GM18507 (cell line): ENCODE results near the gene RBMS1.

Source experiments
- DNase-seq: peaks from one replicate; pipeline ENCODE4 v3.0.0; 2011; ENCODE audit warnings: low read depth; ENCODE audit not compliant: insufficient read length; ENCODE audit errors: extremely low spot score
- FAIRE-seq: peaks from 2 replicates; lab custom pipeline; 2011; peaks lifted over from hg19 to GRCh38; lab: Jason Lieb, UNC

Gene RBMS1

DNA sequence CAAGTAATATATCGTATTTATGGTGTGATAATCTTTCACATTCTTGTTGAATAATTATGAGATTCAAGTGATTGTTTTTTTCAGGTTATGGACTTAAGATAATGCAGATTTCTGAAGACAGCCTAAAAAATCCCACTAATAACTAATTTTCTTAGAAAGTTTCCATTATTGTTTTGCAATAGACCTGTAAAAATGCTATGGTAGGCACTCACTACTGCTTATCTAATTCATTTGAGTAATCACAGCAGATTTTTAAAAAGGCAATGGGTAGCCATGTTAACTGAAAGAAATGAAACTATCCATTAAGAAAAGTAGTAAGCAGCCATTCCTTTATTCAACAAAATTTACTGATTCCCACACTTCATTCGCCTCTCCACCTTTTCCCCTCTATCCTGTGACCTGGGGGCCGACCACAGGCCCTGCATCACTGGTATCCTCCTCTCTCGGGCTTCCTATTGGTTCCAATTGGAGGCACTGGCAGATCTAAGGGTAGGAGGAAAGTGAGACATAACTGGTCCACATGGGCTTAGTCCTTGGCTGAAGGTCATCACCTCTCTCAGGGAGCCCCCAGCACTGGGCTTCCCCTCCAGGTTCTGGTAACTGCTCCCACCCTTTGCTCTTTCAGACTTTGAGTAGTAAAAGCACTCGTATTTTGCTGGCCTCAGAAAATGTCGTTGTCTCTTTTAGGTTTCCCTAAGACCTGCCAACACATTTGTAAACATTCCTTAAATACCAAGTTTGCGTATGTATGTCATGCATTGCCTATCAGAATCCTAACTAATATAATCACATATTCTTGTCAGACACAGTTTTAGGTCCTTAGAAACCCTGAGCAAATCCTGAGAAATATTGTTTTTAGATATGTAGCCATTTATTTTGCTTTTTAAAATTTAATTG lies 18.5 kb downstream of the RBMS1 start:
- FAIRE-seq (no peak), DNase-seq (no peak)

- DNase-seq (no peak), FAIRE-seq (no peak)
Observed at GRCh38 chr2:160474319-160474645, 19.3 kb downstream of the RBMS1 start.

DNA sequence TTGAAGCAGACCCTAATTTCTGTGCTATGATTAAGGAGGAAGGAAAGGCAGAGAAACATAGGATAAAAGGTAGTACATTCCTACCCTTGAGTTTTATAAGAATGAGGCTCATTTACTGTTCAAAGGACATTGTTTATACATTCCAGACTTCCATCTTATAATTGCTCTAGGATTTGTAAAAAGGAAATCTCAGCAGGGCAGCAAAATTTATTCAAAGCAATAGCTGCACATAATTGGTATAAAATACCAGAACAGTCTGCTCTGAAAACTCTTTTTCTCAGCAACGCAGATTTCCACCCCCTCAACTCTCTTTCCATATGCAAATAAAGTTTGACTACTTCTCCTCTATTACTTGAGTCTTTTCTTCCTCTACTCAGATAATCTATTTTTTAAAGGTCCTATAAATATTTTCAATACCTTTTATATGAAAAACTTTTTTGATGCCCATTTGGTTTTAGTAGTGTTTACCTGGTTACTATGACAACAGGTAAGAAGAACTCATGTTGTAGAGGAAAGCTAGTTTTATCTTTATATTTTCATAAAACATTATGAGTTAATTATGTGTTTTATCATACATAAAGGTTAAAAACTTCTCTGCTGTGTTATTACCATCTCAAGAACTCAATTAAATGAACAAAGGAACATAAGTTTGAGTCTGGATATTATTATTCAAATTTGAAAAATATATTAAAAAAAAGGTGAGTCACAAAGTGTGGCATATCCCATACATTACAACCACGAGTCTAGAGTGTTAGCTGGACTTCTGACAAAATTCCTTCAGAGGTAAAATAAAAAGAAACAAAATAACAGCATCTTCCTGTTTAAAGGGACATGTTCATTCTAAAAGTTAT lies 19.9 kb downstream of the RBMS1 start:
- FAIRE-seq (no peak), DNase-seq (no peak)

DNA sequence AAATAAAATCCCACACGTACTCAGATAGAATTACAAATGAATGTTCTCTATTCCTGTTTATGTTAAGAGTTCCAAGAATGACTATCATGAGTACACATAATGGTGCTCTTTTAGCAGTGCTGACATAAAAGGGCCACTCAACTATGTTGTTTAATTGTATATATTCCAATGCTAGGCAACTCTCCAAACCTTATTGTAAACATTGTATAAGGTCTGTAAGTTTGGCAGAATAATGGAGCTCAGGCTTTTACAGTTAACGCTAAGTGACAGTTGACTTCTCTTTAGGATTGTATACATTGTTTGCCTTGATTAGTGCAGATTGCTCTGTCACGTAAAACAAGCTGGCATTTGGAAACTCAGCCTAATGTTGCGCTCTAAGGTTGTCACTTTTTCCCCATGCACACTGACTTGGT lies 20.8 kb downstream of the RBMS1 start:
- DNase-seq, result no peak
- no peak for FAIRE-seq

DNA sequence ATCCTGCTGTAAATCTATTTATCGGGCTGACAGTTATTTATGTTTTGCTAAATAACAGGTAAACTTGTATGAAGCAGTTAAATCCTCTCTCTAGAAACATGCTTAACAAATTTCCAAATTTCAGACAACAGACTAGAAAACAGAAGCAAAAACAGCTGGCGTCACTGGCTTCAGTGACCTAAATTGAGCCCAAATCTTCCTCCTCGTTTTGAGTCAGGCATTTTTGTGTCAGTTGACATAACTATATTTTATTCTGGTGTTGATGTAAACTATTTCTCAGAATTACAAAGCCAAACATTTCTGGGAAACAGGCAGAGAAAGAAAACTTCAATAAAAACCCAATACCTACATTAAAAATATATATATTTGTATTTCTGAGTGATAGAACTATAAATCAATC lies 21.7 kb downstream of the RBMS1 start:
- FAIRE-seq (no peak), DNase-seq (no peak)

- FAIRE-seq, result no peak
- DNase-seq, result no peak
Observed at GRCh38 chr2:160469621-160470204, 23.9 kb downstream of the RBMS1 start.

DNA sequence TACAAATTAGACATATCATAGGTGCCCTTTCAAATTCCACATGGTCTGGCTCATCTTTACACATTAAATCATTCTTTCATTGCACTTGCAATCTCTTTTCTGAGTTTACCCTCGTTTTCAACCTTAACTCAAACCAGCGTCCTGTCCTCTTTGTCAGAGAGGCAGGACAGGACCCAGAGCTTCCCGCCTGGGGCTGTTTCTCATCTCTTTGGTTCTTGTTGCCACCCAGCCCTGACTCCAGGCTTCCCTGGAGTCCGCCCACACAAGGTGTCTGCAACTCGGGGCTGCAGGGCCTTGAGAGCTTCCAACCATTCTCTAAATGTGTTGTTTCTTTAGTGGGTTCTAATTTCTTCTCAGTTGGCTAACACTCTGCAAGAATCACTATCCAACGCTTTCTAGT lies 24.4 kb downstream of the RBMS1 start:
- no peak for DNase-seq
- no peak for FAIRE-seq

- DNase-seq (no peak), FAIRE-seq (no peak)
Observed at GRCh38 chr2:160467086-160467485, 26.5 kb downstream of the RBMS1 start.

DNA sequence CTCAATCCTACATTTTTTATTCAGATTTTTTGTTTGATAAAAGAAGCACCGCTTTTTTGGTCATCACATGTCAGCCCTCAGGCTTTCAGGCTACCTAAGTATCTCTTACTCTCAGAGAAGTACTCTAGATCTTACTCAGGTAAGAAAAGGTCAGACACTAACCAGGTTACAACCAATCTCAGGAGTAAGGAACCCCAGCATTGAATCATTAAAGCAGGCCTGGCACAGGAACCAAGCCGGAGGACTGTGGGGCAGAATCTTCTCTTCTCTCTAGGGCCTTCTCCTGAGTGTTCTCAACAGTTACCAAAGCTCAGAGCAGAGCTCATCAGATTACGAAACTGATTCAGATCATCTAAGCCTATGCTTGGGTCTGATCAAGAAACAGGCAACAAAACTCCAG lies 28.2 kb downstream of the RBMS1 start:
- DNase-seq (no peak), FAIRE-seq (no peak)

DNA sequence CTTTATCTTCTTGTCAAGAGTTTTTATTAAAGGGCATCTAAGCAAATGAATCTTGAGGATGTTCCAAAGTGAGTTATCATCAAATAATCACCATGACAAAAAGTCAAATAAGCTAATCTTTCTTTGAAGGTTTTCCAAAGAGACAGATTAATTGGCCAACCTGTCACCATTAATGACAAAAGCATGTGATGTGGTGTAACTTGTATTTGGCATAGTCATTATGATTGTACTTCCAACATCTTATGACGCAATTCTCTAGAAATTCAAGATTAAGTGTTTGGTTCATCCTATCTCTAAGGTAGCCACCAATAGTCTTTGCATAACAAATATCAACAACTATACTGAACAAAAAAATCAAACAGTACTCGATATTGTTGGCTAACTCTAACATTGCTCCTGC lies 28.6 kb downstream of the RBMS1 start:
- FAIRE-seq, result no peak

GRCh38 chr2:160464017-160464416 lies 29.6 kb downstream of the RBMS1 start:
- no peak for FAIRE-seq
- no peak for DNase-seq

More for the DNA sequence above, 28.6 kb downstream of the RBMS1 start:
- DNase-seq, result no peak

DNA sequence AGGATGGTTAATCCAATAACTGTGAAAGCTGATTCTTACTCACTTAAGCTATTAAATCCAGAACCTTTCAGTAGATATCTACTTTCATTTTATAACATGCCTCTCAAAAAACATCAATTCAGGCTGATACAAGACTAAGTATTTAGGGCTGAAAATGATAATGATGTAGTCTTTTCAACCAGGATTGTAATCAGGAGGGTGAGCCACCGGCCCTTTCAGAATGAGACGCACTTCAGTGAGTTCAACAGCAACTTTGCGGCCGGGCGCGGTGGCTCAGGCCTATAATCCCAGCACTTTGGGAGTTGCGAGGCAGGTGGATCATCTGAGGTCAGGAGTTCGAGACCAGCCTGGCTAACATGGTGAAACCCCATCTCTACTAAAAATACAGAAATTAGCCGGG lies 30.4 kb downstream of the RBMS1 start:
- no peak for FAIRE-seq
- no peak for DNase-seq

DNA sequence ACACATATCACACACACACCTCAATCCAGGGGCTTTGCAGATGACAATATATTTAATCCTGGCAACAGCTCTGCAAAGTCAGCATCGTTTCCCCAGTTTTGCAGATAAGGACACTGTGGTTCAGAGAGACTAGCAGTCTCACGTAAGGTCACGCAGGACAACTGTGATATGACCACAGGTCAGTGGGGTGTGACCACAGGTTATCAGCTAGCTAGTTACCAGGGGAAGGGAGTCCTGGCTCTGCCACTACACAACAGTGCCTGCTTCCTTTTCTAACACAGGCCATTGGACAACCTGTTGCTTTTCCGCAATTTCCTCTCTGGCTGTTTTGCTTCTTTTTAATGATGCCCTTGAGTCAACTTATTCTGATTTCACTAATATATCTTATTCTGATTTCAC lies 33.3 kb downstream of the RBMS1 start:
- DNase-seq (no peak), FAIRE-seq (no peak)

DNA sequence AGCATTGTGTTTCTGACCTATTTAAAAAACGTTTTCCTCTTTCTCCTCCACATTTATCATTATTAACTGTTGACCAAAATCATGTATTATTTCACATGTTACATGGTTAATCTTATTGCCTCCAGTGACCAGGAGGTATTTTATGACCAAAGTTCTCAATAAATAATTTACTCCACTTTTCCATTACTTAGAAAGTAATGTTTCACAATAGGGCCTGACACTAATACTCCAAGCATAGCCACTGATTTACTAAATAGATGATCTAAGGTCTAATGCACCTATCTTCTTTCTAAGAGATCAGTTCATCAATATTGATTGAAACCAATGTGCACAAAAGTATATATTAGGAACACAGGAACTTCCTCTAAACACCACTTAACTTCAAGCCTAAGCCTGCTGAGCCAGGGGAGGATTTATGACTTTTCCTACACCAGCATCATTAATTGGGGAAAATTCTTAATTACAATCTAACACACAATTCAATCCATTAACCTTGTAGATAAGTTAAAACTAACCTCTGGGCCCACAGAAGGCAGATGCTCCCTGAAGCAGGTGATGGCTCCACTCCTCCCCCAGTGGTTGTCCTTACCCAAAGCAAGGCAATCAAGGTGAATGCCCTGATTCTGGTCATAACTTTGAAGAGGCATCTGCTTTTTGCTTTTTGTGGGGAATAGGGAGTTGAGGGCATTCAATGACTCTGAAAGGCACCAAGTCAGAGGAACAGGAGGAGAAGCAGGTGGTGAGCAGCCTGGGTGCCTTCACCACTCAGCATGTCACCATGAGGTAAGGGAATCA lies 33.9 kb downstream of the RBMS1 start:
- DNase-seq, result no peak
- no peak for FAIRE-seq

- DNase-seq, result no peak
- FAIRE-seq, result no peak
Observed at GRCh38 chr2:160458718-160459453, 34.7 kb downstream of the RBMS1 start.

DNA sequence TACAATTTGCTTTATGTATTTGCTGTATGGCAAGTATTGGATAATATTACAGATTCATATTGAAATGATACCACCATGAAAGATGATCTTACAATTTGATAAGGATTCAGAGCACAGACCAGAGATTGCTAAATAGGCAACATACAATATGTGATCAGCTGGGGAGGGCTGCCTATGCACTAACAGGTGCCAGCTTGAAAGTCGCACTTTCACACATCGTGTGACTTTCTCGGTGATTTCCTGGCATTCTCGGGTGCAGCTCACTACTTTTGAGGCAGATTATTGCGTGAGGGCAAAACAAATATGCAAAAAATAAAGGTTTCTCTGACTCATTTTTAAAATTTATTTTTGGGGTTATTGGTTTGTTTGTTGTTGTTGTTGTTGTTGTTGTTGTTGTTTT lies 36.0 kb downstream of the RBMS1 start:
- no peak for DNase-seq
- FAIRE-seq, result no peak

DNA sequence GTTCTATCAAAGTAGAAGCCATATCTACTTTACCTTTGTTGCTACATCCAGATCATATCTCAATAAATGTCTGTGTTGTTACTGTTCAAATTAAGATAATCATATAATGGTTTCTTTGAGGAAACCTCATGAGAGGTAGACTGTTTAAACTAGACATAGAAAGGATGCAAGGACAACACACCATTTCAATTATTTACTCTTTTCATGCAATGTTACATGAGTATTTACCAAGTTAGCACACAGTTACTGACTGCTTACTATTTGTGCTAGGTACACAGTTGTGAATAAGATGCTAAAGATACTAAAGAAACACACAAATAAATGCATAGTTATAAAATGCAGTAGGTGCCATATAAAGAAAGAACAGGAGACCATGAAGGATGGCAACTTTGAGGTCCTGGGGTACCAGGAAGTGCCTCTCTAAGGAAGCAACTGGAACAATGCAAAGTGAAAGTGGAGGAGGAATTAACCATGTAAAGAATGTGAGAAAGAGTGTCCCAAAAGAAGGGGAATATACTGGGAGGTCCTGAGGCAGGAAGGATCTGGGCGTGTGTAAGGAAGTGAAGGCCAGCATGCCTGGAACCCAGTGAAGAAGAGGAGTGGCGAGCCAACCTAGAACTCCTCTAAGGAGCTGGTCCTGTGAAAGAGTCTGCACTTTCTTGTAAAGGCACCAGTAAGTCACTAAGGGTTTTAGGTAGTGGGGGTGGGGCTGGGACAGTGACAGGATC lies 39.4 kb downstream of the RBMS1 start:
- no peak for DNase-seq
- FAIRE-seq, result no peak

DNA sequence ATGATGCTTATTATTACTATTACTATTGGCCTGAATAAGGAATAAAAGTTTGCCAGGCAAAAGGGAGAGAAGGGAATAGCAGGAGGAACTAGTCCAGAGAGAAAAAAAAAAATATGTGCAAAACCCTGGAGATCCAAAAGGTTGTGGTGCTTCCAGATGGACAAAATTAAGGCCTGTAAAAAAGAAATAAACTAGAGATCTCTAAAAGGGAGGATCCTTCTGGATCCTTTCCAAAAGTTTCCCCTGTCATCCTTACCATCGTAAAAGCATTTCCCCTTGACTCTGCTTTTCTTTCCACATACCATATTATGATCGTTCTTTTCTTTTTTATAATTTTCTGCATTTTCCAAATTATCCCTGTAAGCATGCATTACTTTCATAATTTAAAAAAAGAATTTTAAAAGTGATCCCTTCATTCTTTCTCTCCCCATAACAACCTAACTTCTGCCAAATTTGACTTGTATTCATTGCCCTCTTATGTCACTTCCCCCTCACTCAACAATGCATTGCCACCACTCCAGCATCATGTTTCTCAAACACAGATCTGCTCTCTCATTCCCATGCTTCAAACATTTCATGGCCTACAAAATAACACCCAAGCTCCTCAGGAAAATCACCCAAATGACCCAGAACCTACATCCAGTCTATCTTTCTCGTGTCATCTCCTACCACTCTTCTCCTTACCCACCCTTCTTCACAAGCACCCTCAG lies 40.3 kb downstream of the RBMS1 start:
- DNase-seq (no peak), FAIRE-seq (no peak)
